ENCODE measurements around the gene LRP3.
"Not testable (repeated sequence)": the region's sequence is repeated elsewhere in the genome, so short reads cannot be mapped to it uniquely, and the experiment has no call there.

LRP3 gene

GRCh38 chr19:33193865-33194362, at the start of gene LRP3:
LRP3 (plus strand) TSS chr19:33194330; CDS start chr19:33194786, 456 bp downstream.
- no peak for DNase-seq (ENCODE audit: low read depth)

GRCh38 chr19:33146209-33146608, 47.9 kb upstream of the LRP3 start:
- no peak for DNase-seq (ENCODE audit: low read depth)

- DNase-seq (ENCODE audit: low read depth): no peak
These were observed 46.6 kb upstream of the LRP3 start for GRCh38 chr19:33147538-33147937.

- no peak for DNase-seq (ENCODE audit: low read depth)
These were observed 43.1 kb upstream of the LRP3 start for GRCh38 chr19:33150852-33151518.

GRCh38 chr19:33152176-33152575, 42.0 kb upstream of the LRP3 start:
- no peak for DNase-seq (ENCODE audit: low read depth)

- DNase-seq (ENCODE audit: low read depth): not testable (repeated sequence)
These were observed 41.5 kb upstream of the LRP3 start for GRCh38 chr19:33152625-33153024.

GRCh38 chr19:33154313-33154712, 39.8 kb upstream of the LRP3 start:
- not testable (repeated sequence) for DNase-seq (ENCODE audit: low read depth)

- DNase-seq (ENCODE audit: low read depth): no peak
These were observed 37.8 kb upstream of the LRP3 start for GRCh38 chr19:33156334-33156733.

GRCh38 chr19:33157906-33158305, 36.2 kb upstream of the LRP3 start:
- DNase-seq (ENCODE audit: low read depth): no peak

GRCh38 chr19:33158365-33158764, 35.8 kb upstream of the LRP3 start:
- DNase-seq (ENCODE audit: low read depth): no peak

- DNase-seq (ENCODE audit: low read depth): no peak
These were observed 35.0 kb upstream of the LRP3 start for GRCh38 chr19:33159149-33159548.

- no peak for DNase-seq (ENCODE audit: low read depth)
These were observed 34.2 kb upstream of the LRP3 start for GRCh38 chr19:33159893-33160292.

GRCh38 chr19:33161201-33161600, 32.9 kb upstream of the LRP3 start:
- no peak for DNase-seq (ENCODE audit: low read depth)

GRCh38 chr19:33163481-33163880, 30.6 kb upstream of the LRP3 start:
- no peak for DNase-seq (ENCODE audit: low read depth)

GRCh38 chr19:33166037-33166436, 28.1 kb upstream of the LRP3 start:
- DNase-seq (ENCODE audit: low read depth): not testable (repeated sequence)

GRCh38 chr19:33167438-33167837, 26.7 kb upstream of the LRP3 start:
- no peak for DNase-seq (ENCODE audit: low read depth)

- no peak for DNase-seq (ENCODE audit: low read depth)
These were observed 25.6 kb upstream of the LRP3 start for GRCh38 chr19:33168528-33168927.

- DNase-seq (ENCODE audit: low read depth): no peak
These were observed 22.8 kb upstream of the LRP3 start for GRCh38 chr19:33171222-33171795.

GRCh38 chr19:33171916-33172359, 22.2 kb upstream of the LRP3 start:
- no peak for DNase-seq (ENCODE audit: low read depth)

GRCh38 chr19:33174186-33174585, 19.9 kb upstream of the LRP3 start:
- no peak for DNase-seq (ENCODE audit: low read depth)

GRCh38 chr19:33175156-33175782, 18.9 kb upstream of the LRP3 start:
- no peak for DNase-seq (ENCODE audit: low read depth)

- DNase-seq (ENCODE audit: low read depth): no peak
These were observed 18.1 kb upstream of the LRP3 start for GRCh38 chr19:33175886-33176669.

Data from stimulated activated CD8-positive, alpha-beta memory T cell treated with anti-CD3 and anti-CD28 coated beads, Interleukin-12 subunit alpha, Interleukin-12 subunit beta, amount 100 ng/mL, for 4 hours (primary cell).